Fibroblast of lung (primary cell): Measurements from ENCODE around the gene NR3C2.

Experiments used
- CTCF ChIP-seq, 2 donors: IDR thresholded peaks in 1 of 2; conservative IDR thresholded peaks in 1 of 2; 1 replicate in 1 of 2; 2 replicates in 1 of 2; pipeline ENCODE4 v1.5.1; 2011 to 2012; ENCODE audit warnings: low read length in 2 of 2, control low read depth in 1 of 2, inconsistent platforms in 1 of 2, low read depth in 1 of 2, mild to moderate bottlenecking in 1 of 2
- EZH2 ChIP-seq: IDR thresholded peaks from 2 replicates; pipeline ENCODE4 v1.5.1; 2012; ENCODE audit warnings: low read length, control low read depth, mild to moderate bottlenecking; ENCODE audit errors: missing control alignments

- TF ChIP-seq CTCF (conservative IDR thresholded peaks at IDR 0.05 in 1 of 2, IDR thresholded peaks at IDR 0.05 in 1 of 2; ENCODE audit: low read depth in 1 of 2, low read length in 2 of 2) (no peak), EZH2 (no peak)
Observed at GRCh38 chr4:148077581-148077980, 364.6 kb downstream of the NR3C2 start.
